ENCODE data around the gene TNS3. TPM values are rescaled to one million over a fixed set of nuclear protein-coding genes. Genes with fewer than 3 reads are reported as not detected.

The TNS3 gene
- total and polyA plus RNA-seq, 9 of the 15 experiments (the other 6 are each of a cell fraction or from before 2014, with no cell fraction given): 0.20 TPM; not detected in 8

GRCh38 chr7:47383696-47384445, 198.0 kb downstream of the TNS3 start:
- ChIA-PET POLR2A (interaction anchor here (2.2 kb wide), 1 partner anchor 12 kb away, joined by 7 read pairs; no protein-coding TSS in a partner anchor), CTCF (ENCODE audit: low intra/inter-chr PET ratio) (no interaction called here)
- no peaks in the 10 kb centered on the region for H3K9me1 ChIP-seq (ENCODE audit: control insufficient read depth, insufficient read depth, low read length)
- H3K27me3 ChIP-seq (ENCODE audit: control insufficient read depth in 2 of 2, insufficient read depth in 2 of 2, low read length in 2 of 2): peaks cover 22 to 65% of the 10 kb centered on the region in 2 experiments
- H3K9ac ChIP-seq (ENCODE audit: insufficient read depth in 1 of 2, low read depth in 2 of 2, low read length in 2 of 2): no peak overlapping the region
- 0 out of 2 replicates have a peak, but pooled peaks cover 8% of the 10 kb centered on the region for H4K20me1 ChIP-seq (replicated peaks; ENCODE audit: control insufficient read depth, insufficient read depth, low read length)
- no peak for ATAC-seq
- no peak for TF ChIP-seq RFX7 (CRISPR knock-in tag; IDR thresholded peaks at IDR 0.05)
- TF ChIP-seq ZFPM2 (CRISPR knock-in tag; IDR thresholded peaks at IDR 0.05): no peak
- no peak for TF ChIP-seq E2F3 (CRISPR knock-in tag; IDR thresholded peaks at IDR 0.05)
- TF ChIP-seq IRF9 (tag; IDR thresholded peaks at IDR 0.05): no peak
- no peak for TF ChIP-seq CSDE1 (IDR thresholded peaks at IDR 0.05)
- no peak for TF ChIP-seq ZNF224 (CRISPR knock-in tag; IDR thresholded peaks at IDR 0.05)
- TF ChIP-seq SETDB1 (IDR thresholded peaks at IDR 0.05; ENCODE audit: low read length): no peak
- TF ChIP-seq HES1 (IDR thresholded peaks at IDR 0.05; ENCODE audit: low read depth): no peak
- TF ChIP-seq PML (IDR thresholded peaks at IDR 0.05; ENCODE audit: low read length): no peak
- TF ChIP-seq PRMT5 (CRISPR knock-in tag; IDR thresholded peaks at IDR 0.05): no peak
- TF ChIP-seq KDM4B (IDR thresholded peaks at IDR 0.05; ENCODE audit: borderline replicate concordance in 2 of 2, low read depth in 1 of 2): no peak
- TF ChIP-seq ZNF398 (CRISPR knock-in tag; IDR thresholded peaks at IDR 0.05): no peak
- TF ChIP-seq ZNF75A (CRISPR knock-in tag; IDR thresholded peaks at IDR 0.05): no peak
- no TSS peak for BruUV-seq (replicated peaks)
- H3K9me3 ChIP-seq (replicated peaks; ENCODE audit: control insufficient read depth, insufficient read depth, low read depth, low read length): no peaks in the 10 kb centered on the region
- in situ Hi-C loops (cut with MboI): no loop called here
- no peak overlapping the region for H2AFZ ChIP-seq (ENCODE audit: low read depth, low read length)
- no peak overlapping the region for H3K4me2 ChIP-seq (ENCODE audit: insufficient read depth, low read length)
- H3K4me1 ChIP-seq (replicated peaks in 1 of 2; ENCODE audit: control insufficient read depth in 2 of 2, insufficient read depth in 2 of 2, low read length in 2 of 2): peaks cover 0 to 4% of the 10 kb centered on the region in 2 experiments; a peak in 3 of 5 replicates
- intact Hi-C loops (cut with micrococcal nuclease): no loop called here
- WGBS (ENCODE audit: insufficient coverage, low coverage, missing lambda C conversion rate): 0% methylated on average over 9 of the region's 10 CpGs
- H3K79me2 ChIP-seq (ENCODE audit: control insufficient read depth, insufficient read depth, low read length): no peaks in the 10 kb centered on the region
- no peak for FAIRE-seq
- DNase-seq (ENCODE audit: extremely low read depth in 1 of 4, low spot score in 3 of 4): no peak
- H3K4me3 ChIP-seq: no peak overlapping the region
- H3K27ac ChIP-seq (ENCODE audit: extremely low read depth, low read depth, low read length): no peak overlapping the region
- no peaks in the 10 kb centered on the region for H3K36me3 ChIP-seq (ENCODE audit: control insufficient read depth, insufficient read depth, low read length)
